Measurements from ENCODE around the gene IL32.

The IL32 gene

GRCh38 chr16:3025032-3026002 is 40.1 kb upstream of the IL32 start:
- Mint-ChIP-seq H3K27ac (no peak overlapping the region), H3K4me3 (no peak overlapping the region), H3K36me3 (peaks cover 17% of the 10 kb centered on the region), H3K9me3 (no peaks in the 10 kb centered on the region), H3K4me1 (peaks cover 80% of the 10 kb centered on the region), H3K27me3 (peaks cover 25% of the 10 kb centered on the region)
- no peak for ATAC-seq

GRCh38 chr16:3026003-3026378 is 39.4 kb upstream of the IL32 start:
- H3K4me3 Mint-ChIP-seq, result no peak overlapping the region
- no peaks in the 10 kb centered on the region for H3K9me3 Mint-ChIP-seq
- H3K27ac Mint-ChIP-seq, result no peak overlapping the region

GRCh38 chr16:3026609-3027488 is 38.6 kb upstream of the IL32 start:
- Mint-ChIP-seq H3K36me3 (peaks cover 17% of the 10 kb centered on the region), H3K9me3 (no peaks in the 10 kb centered on the region), H3K27me3 (peaks cover 40% of the 10 kb centered on the region), H3K4me3 (no peak overlapping the region), H3K4me1 (peaks cover 66% of the 10 kb centered on the region), H3K27ac (no peak overlapping the region)
- no peak for ATAC-seq

More at GRCh38 chr16:3026003-3026378, 39.4 kb upstream of the IL32 start:
- H3K4me1 Mint-ChIP-seq, result peaks cover 75% of the 10 kb centered on the region
- peaks cover 17% of the 10 kb centered on the region for H3K36me3 Mint-ChIP-seq
- H3K27me3 Mint-ChIP-seq, result peaks cover 32% of the 10 kb centered on the region
- ATAC-seq, result no peak

- Mint-ChIP-seq H3K36me3 (peaks cover 17% of the 10 kb centered on the region), H3K27ac (no peak overlapping the region), H3K4me1 (peaks cover 60% of the 10 kb centered on the region), H3K27me3 (peaks cover 46% of the 10 kb centered on the region), H3K4me3 (no peak overlapping the region), H3K9me3 (no peaks in the 10 kb centered on the region)
- ATAC-seq, result no peak
These were observed 38.0 kb upstream of the IL32 start for GRCh38 chr16:3027489-3027795.

- no peaks in the 10 kb centered on the region for H3K9me3 Mint-ChIP-seq
- peak; percentile 62 for ATAC-seq
- no peak overlapping the region for H3K27ac Mint-ChIP-seq
- peaks cover 17% of the 10 kb centered on the region for H3K36me3 Mint-ChIP-seq
- peaks cover 53% of the 10 kb centered on the region for H3K4me1 Mint-ChIP-seq
- H3K27me3 Mint-ChIP-seq, result peaks cover 53% of the 10 kb centered on the region
- H3K4me3 Mint-ChIP-seq, result peak overlapping the region; percentile 9
These were observed 37.3 kb upstream of the IL32 start for GRCh38 chr16:3027983-3028715.

GRCh38 chr16:3028716-3029319 is 36.6 kb upstream of the IL32 start:
- ATAC-seq, result no peak
- Mint-ChIP-seq H3K27ac (no peak overlapping the region), H3K4me3 (peak overlapping the region; percentile 13), H3K36me3 (peaks cover 17% of the 10 kb centered on the region), H3K4me1 (peaks cover 48% of the 10 kb centered on the region), H3K27me3 (peaks cover 60% of the 10 kb centered on the region), H3K9me3 (no peaks in the 10 kb centered on the region)

- no peak for ATAC-seq
- Mint-ChIP-seq H3K36me3 (peaks cover 17% of the 10 kb centered on the region), H3K9me3 (no peaks in the 10 kb centered on the region), H3K27me3 (peaks cover 68% of the 10 kb centered on the region), H3K4me3 (no peak overlapping the region), H3K4me1 (peaks cover 42% of the 10 kb centered on the region), H3K27ac (no peak overlapping the region)
These were observed 35.8 kb upstream of the IL32 start for GRCh38 chr16:3029491-3030221.

- Mint-ChIP-seq H3K27ac (no peak overlapping the region), H3K9me3 (no peaks in the 10 kb centered on the region), H3K27me3 (peaks cover 77% of the 10 kb centered on the region), H3K36me3 (peaks cover 17% of the 10 kb centered on the region), H3K4me3 (no peak overlapping the region), H3K4me1 (peaks cover 38% of the 10 kb centered on the region)
- no peak for ATAC-seq
These were observed 34.9 kb upstream of the IL32 start for GRCh38 chr16:3030222-3031212.

- Mint-ChIP-seq H3K27me3 (peaks cover 93% of the 10 kb centered on the region), H3K27ac (no peak overlapping the region), H3K9me3 (no peaks in the 10 kb centered on the region), H3K4me3 (no peak overlapping the region), H3K4me1 (peaks cover 37% of the 10 kb centered on the region), H3K36me3 (no peaks in the 10 kb centered on the region)
- ATAC-seq, result no peak
These were observed 32.8 kb upstream of the IL32 start for GRCh38 chr16:3032624-3033023.

- Mint-ChIP-seq H3K4me1 (peaks cover 12% of the 10 kb centered on the region), H3K27ac (peak overlapping the region; percentile 25), H3K4me3 (peak overlapping the region; percentile 28), H3K9me3 (no peaks in the 10 kb centered on the region), H3K27me3 (peaks cover 94% of the 10 kb centered on the region), H3K36me3 (no peaks in the 10 kb centered on the region)
- ATAC-seq, result no peak
These were observed 30.0 kb upstream of the IL32 start for GRCh38 chr16:3035289-3035971.

- peak overlapping the region; percentile 25 for H3K27ac Mint-ChIP-seq
- H3K4me1 Mint-ChIP-seq, result peaks cover 12% of the 10 kb centered on the region
- peak; percentile 37 for ATAC-seq
- H3K27me3 Mint-ChIP-seq, result peaks cover 94% of the 10 kb centered on the region
- H3K9me3 Mint-ChIP-seq, result no peaks in the 10 kb centered on the region
- no peaks in the 10 kb centered on the region for H3K36me3 Mint-ChIP-seq
- H3K4me3 Mint-ChIP-seq, result peak overlapping the region; percentile 28
These were observed 29.3 kb upstream of the IL32 start for GRCh38 chr16:3035972-3036725.

- H3K4me1 Mint-ChIP-seq, result peaks cover 12% of the 10 kb centered on the region
- H3K27ac Mint-ChIP-seq, result peak within 1 kb of the TSS; percentile 25
- H3K36me3 Mint-ChIP-seq, result no peaks in the 10 kb centered on the region
- no peaks in the 10 kb centered on the region for H3K9me3 Mint-ChIP-seq
- H3K4me3 Mint-ChIP-seq, result peak within 1 kb of the TSS; percentile 28
- peak; percentile 10 for ATAC-seq
- H3K27me3 Mint-ChIP-seq, result peaks cover 89% of the 10 kb centered on the region
These were observed 28.6 kb upstream of the IL32 start, which contains the start of gene BICDL2 for GRCh38 chr16:3036726-3037315. BICDL2 (minus strand) TSS chr16:3036944; CDS start chr16:3035496, 1,448 bp downstream.

All from stimulated activated memory B cell treated with anti-CD40 and anti-IgM and Interleukin-4, amounts not matched to agents 10 μg/mL and 1 μg/mL and 100 μg/mL, for 72 hours (primary cell).